ENCODE data around the gene SLC2A8.

SLC2A8 gene

GRCh38 chr9:127396808-127397645, at the start of gene SLC2A8:
SLC2A8 (plus strand) TSS chr9:127397169; CDS start chr9:127397231, 62 bp downstream.
- DNase-seq (ENCODE audit: low spot score), result peak; percentile 99

- peak; percentile 20 for DNase-seq (ENCODE audit: low spot score)
Observed at GRCh38 chr9:127347831-127348776, 48.9 kb upstream of the SLC2A8 start.

GRCh38 chr9:127349483-127350113, 47.4 kb upstream of the SLC2A8 start:
- DNase-seq (ENCODE audit: low spot score), result no peak

GRCh38 chr9:127351182-127352166, 45.5 kb upstream of the SLC2A8 start:
- DNase-seq (ENCODE audit: low spot score), result no peak

GRCh38 chr9:127353882-127354281, 43.1 kb upstream of the SLC2A8 start:
- DNase-seq (ENCODE audit: low spot score), result no peak

- DNase-seq (ENCODE audit: low spot score), result no peak
Observed at GRCh38 chr9:127356906-127357305, 40.1 kb upstream of the SLC2A8 start.

- no peak for DNase-seq (ENCODE audit: low spot score)
Observed at GRCh38 chr9:127358023-127358535, 38.9 kb upstream of the SLC2A8 start.

- DNase-seq (ENCODE audit: low spot score), result no peak
Observed at GRCh38 chr9:127358770-127359169, 38.2 kb upstream of the SLC2A8 start.

GRCh38 chr9:127360250-127360649, 36.7 kb upstream of the SLC2A8 start:
- no peak for DNase-seq (ENCODE audit: low spot score)

GRCh38 chr9:127360829-127361228, 36.1 kb upstream of the SLC2A8 start:
- DNase-seq (ENCODE audit: low spot score), result no peak

- DNase-seq (ENCODE audit: low spot score), result no peak
Observed at GRCh38 chr9:127361561-127361960, 35.4 kb upstream of the SLC2A8 start.

- no peak for DNase-seq (ENCODE audit: low spot score)
Observed at GRCh38 chr9:127362829-127363228, 34.1 kb upstream of the SLC2A8 start.

GRCh38 chr9:127365461-127365860, 31.5 kb upstream of the SLC2A8 start:
- no peak for DNase-seq (ENCODE audit: low spot score)

- DNase-seq (ENCODE audit: low spot score), result no peak
Observed at GRCh38 chr9:127366594-127366993, 30.4 kb upstream of the SLC2A8 start.

- no peak for DNase-seq (ENCODE audit: low spot score)
Observed at GRCh38 chr9:127368852-127369402, 28.0 kb upstream of the SLC2A8 start.

- DNase-seq (ENCODE audit: low spot score), result no peak
Observed at GRCh38 chr9:127369428-127369827, 27.5 kb upstream of the SLC2A8 start.

- no peak for DNase-seq (ENCODE audit: low spot score)
Observed at GRCh38 chr9:127370147-127370579, 26.8 kb upstream of the SLC2A8 start.

GRCh38 chr9:127370672-127371648, 26.0 kb upstream of the SLC2A8 start:
- DNase-seq (ENCODE audit: low spot score), result no peak

GRCh38 chr9:127380479-127380878, 16.5 kb upstream of the SLC2A8 start:
- no peak for DNase-seq (ENCODE audit: low spot score)

All from LoVo (cell line).